ENCODE results near the gene ATF6. TPM values are rescaled to one million over a fixed set of nuclear protein-coding genes. Genes with fewer than 3 reads are reported as not detected.

ATF6 gene
- total RNA-seq, 4 donors from 2014 or later = 26.1 to 35.4 (median 32.3) TPM

- H3K4me1 ChIP-seq = peaks cover 0 to 18% (median 2%) of the 10 kb centered on the region in 4 donors
- no peak overlapping the region for H3K4me3 ChIP-seq
- 57 to 75% methylated on average over 3 of the region's 3 CpGs for WGBS, 2 donors
- H3K36me3 ChIP-seq = peaks cover 0 to 11% (median 0%) of the 10 kb centered on the region in 3 donors
- H3K9me3 ChIP-seq = no peaks in the 10 kb centered on the region
- no peak for DNase-seq (ENCODE audit: low spot score in 2 of 2)
- no peak overlapping the region for H3K27ac ChIP-seq
- TF ChIP-seq, protein P1, sequence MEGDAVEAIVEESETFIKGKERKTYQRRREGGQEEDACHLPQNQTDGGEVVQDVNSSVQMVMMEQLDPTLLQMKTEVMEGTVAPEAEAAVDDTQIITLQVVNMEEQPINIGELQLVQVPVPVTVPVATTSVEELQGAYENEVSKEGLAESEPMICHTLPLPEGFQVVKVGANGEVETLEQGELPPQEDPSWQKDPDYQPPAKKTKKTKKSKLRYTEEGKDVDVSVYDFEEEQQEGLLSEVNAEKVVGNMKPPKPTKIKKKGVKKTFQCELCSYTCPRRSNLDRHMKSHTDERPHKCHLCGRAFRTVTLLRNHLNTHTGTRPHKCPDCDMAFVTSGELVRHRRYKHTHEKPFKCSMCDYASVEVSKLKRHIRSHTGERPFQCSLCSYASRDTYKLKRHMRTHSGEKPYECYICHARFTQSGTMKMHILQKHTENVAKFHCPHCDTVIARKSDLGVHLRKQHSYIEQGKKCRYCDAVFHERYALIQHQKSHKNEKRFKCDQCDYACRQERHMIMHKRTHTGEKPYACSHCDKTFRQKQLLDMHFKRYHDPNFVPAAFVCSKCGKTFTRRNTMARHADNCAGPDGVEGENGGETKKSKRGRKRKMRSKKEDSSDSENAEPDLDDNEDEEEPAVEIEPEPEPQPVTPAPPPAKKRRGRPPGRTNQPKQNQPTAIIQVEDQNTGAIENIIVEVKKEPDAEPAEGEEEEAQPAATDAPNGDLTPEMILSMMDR (IDR thresholded peaks at IDR 0.05) = no peak
- TF ChIP-seq POLR2A (IDR thresholded peaks at IDR 0.05) = no peak
- no peak for TF ChIP-seq EP300 (IDR thresholded peaks at IDR 0.05)
- H3K27me3 ChIP-seq = no peaks in the 10 kb centered on the region
These were observed 174.9 kb downstream of the ATF6 start for GRCh38 chr1:161940866-161941591.

DNA sequence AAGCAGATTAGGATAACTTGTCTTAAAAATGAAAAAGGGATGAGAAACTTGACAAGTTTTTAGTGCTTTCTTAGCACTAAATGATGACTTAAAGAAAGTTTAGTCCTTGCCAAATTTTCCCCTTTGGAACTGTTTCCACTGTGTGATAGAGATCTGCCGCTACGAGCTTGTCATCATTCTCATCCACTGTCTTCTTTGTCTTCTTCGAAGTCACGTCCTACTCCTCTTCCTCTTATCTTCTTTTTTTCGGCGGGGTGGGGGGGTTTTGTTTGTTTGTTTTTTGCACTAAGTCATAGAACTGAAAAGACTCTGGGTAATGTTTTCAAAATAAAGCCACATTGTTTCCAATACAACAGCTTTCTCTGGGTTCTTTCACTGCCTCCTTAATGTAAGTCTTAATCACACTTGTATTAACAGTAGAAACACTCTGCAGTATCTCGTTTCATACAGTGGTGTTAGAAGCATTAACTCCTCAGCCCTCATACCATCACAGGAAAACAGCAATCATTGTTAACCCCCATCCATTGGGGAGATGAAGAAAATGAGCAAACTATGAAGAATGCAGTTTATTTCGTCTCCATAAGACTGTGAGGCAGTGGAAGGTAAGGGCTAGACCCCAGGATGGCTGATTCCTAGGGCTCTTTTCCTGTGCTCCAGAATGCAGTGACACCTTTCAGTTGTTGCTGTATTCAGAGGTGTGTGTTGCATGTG, 175.8 kb downstream of the ATF6 start:
- no peak overlapping the region for H3K27ac ChIP-seq
- no peak overlapping the region for H3K4me3 ChIP-seq
- WGBS, 2 donors = 31 to 34% methylated on average over 8 of the region's 8 CpGs

DNA sequence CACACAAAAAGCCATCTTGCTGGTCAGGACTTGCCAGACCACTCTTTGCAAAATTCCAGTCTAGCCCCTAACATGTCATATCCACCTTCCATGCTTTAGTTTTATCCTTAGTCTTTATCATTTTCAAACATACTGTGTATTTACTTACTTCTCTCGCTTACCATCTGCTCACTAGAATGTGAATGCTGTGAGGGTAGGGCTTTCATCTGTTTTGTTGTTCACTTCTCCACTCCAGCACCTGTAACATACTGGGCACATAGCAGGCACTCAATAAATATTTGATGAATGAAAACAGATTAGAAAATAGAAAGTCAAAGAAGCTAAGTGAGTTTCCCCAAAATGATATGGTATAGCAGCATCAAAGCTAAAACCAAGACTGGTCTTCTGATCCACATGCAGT, 177.6 kb downstream of the ATF6 start:
- peaks cover 0 to 11% (median 0%) of the 10 kb centered on the region in 3 donors for H3K36me3 ChIP-seq
- 98 to 100% methylated on average over 1 of the region's 1 CpG for WGBS, 2 donors
- no peak overlapping the region for H3K27ac ChIP-seq
- no peak overlapping the region for H3K4me3 ChIP-seq
- H3K4me1 ChIP-seq = peaks cover 0 to 28% (median 2%) of the 10 kb centered on the region in 4 donors
- no peak for DNase-seq (ENCODE audit: low spot score in 2 of 2)
- no peaks in the 10 kb centered on the region for H3K27me3 ChIP-seq
- no peaks in the 10 kb centered on the region for H3K9me3 ChIP-seq
- TF ChIP-seq, protein P1 (IDR thresholded peaks at IDR 0.05) = no peak
- TF ChIP-seq EP300 (IDR thresholded peaks at IDR 0.05) = no peak
- TF ChIP-seq POLR2A (IDR thresholded peaks at IDR 0.05) = no peak

More for the DNA sequence above, 175.8 kb downstream of the ATF6 start:
- H3K9me3 ChIP-seq = no peaks in the 10 kb centered on the region
- peaks cover 0 to 11% (median 0%) of the 10 kb centered on the region in 3 donors for H3K36me3 ChIP-seq
- H3K27me3 ChIP-seq = no peaks in the 10 kb centered on the region
- H3K4me1 ChIP-seq = peaks cover 0 to 26% (median 2%) of the 10 kb centered on the region in 4 donors
- no peak for TF ChIP-seq EP300 (IDR thresholded peaks at IDR 0.05)
- no peak for TF ChIP-seq POLR2A (IDR thresholded peaks at IDR 0.05)
- TF ChIP-seq, protein P1 (IDR thresholded peaks at IDR 0.05) = no peak
- DNase-seq (ENCODE audit: low spot score in 2 of 2) = no peak

GRCh38 chr1:161944381-161944780, 178.3 kb downstream of the ATF6 start:
- Histone ChIP-seq H3K27ac (no peak overlapping the region), H3K4me1 (peaks cover 0 to 33% (median 2%) of the 10 kb centered on the region in 4 donors), H3K36me3 (peaks cover 0 to 11% (median 0%) of the 10 kb centered on the region in 3 donors), H3K27me3 (no peaks in the 10 kb centered on the region), H3K4me3 (no peak overlapping the region), H3K9me3 (no peaks in the 10 kb centered on the region)
- DNase-seq (ENCODE audit: low spot score in 2 of 2) = no peak
- 76 to 80% methylated on average over 2 of the region's 2 CpGs for WGBS, 2 donors
- TF ChIP-seq POLR2A (IDR thresholded peaks at IDR 0.05) (no peak), EP300 (IDR thresholded peaks at IDR 0.05) (no peak)
- TF ChIP-seq, protein P1 (IDR thresholded peaks at IDR 0.05) = no peak
